H1 (cell line): ENCODE results near the gene MYMX. TPM values are rescaled to one million over a fixed set of nuclear protein-coding genes. Genes with fewer than 3 reads are reported as not detected.
A peak's percentile ranks its signal among the peaks of the same experiment; 100 is the strongest.

Experiments
- CHD7 ChIP-seq: fragments of 300-600 bp; sonication (generic); IDR thresholded peaks from 2 replicates; pipeline ENCODE4 v1.7.1; 2012; ENCODE audit warnings: low read length, moderate library complexity, mild to moderate bottlenecking, inconsistent platforms; ENCODE audit not compliant: insufficient replicate concordance
- JUN ChIP-seq: IDR thresholded peaks from 2 replicates; pipeline ENCODE4 v1.6.1; 2011; ENCODE audit warnings: low read depth, mild to moderate bottlenecking, improper control_type of control experiment, low read length
- KDM5A ChIP-seq: fragments of 200-600 bp; IDR thresholded peaks from 2 replicates; pipeline ENCODE4 v1.7.1; 2012; ENCODE audit warnings: mild to moderate bottlenecking, low read length, inconsistent platforms, mixed read lengths
- POLR2A ChIP-seq, 2 experiments: IDR thresholded peaks; 1 replicate in 1 of 2; 2 replicates in 1 of 2; pipeline ENCODE4 v1.6.1; 2011; ENCODE audit warnings: low read depth in 2 of 2, low read length in 2 of 2, mild to moderate bottlenecking in 2 of 2; ENCODE audit errors: control extremely low read depth in 1 of 2
- POU5F1 ChIP-seq: IDR thresholded peaks from 2 replicates; pipeline ENCODE4 v1.6.1; 2011; ENCODE audit warnings: low read depth, mild to moderate bottlenecking, low read length, moderate library complexity
- SP1 ChIP-seq: IDR thresholded peaks from 2 replicates; pipeline ENCODE4 v1.6.1; 2011; ENCODE audit warnings: low read depth, low read length
- SUZ12 ChIP-seq: fragments of 200-600 bp; sonication (generic); IDR thresholded peaks from 2 replicates; pipeline ENCODE4 v1.6.1; 2012; ENCODE audit warnings: mild to moderate bottlenecking, inconsistent platforms, low read length, moderate library complexity, mixed read lengths
- polyA plus RNA-seq, 7 experiments: library from polyadenylated mRNA; depleted of rRNA in 3 of 7; stranded (reverse) in 5 of 7; unstranded in 2 of 7; fragments of >200 nt in 5 of 7; fragments of 200-250 nt in 2 of 7; gene quantifications; 1 replicate in 5 of 7; 2 replicates in 1 of 7; 4 replicates in 1 of 7; pipeline versions ENCODE4 v1.2.1 to v1.2.3, GENCODE V29; 2011 to 2013; ENCODE audit warnings: missing spikeins in 2 of 7, mixed read lengths in 2 of 7
- total RNA-seq: library from RNA; stranded (reverse); fragmentation: NEBNext Ultra II Directional; extraction: Animal tissue kit (Norgen Biotek cat#: 25700); gene quantifications from 2 replicates; pipeline ENCODE4 v1.2.1, GENCODE V29; 2021

The MYMX gene
- total and polyA plus RNA-seq, 2 of the 8 experiments (the other 6 are each of a cell fraction or from before 2014, with no cell fraction given) = 4.7 to 6.9 TPM

- no peak for TF ChIP-seq SP1
- TF ChIP-seq POLR2A (IDR thresholded peaks at IDR 0.05; ENCODE audit: control extremely low read depth in 1 of 2, low read depth in 2 of 2, low read length in 2 of 2) = peak; percentile 38 to 40; a peak in 2 of 3 replicates
- TF ChIP-seq CHD7 = no peak
- no peak for TF ChIP-seq JUN
- TF ChIP-seq KDM5A = no peak
- TF ChIP-seq SUZ12 = no peak
- TF ChIP-seq POU5F1 = no peak
These were observed 22.1 kb downstream of the MYMX start (continued) for GRCh38 chr6:44238687-44239350.
